Ovary (tissue), 9 donors: ENCODE results near the gene KATNB1. TPM values are rescaled to one million over a fixed set of nuclear protein-coding genes. Genes with fewer than 3 reads are reported as not detected.
"Not testable (repeated sequence)": the region's sequence is repeated elsewhere in the genome, so short reads cannot be mapped to it uniquely, and the experiment has no call there.

ENCODE experiments used
- DNase-seq, 5 donors: peaks; one replicate each; pipeline ENCODE4 v3.0.0-alpha.2; 2019 to 2020
- H3K27ac ChIP-seq, 2 donors: fragments of 200-600 bp; one replicate each; pipeline versions ENCODE4 v1.5.1 to v1.8.0; 2019 to 2022
- H3K27me3 ChIP-seq: fragments of 200-600 bp; one replicate; pipeline ENCODE4 v1.8.0; 2022
- H3K36me3 ChIP-seq: fragments of 200-600 bp; sonication (generic); one replicate; pipeline ENCODE4 v1.5.1; 2019
- H3K4me1 ChIP-seq: one replicate; pipeline ENCODE4 v1.8.1; 2013; ENCODE audit warnings: mild to moderate bottlenecking, moderate library complexity; ENCODE audit not compliant: insufficient read depth
- H3K4me3 ChIP-seq: fragments of 200-600 bp; sonication (generic); one replicate; pipeline ENCODE4 v1.5.1; 2017
- H3K9me3 ChIP-seq, 2 donors: fragments of 200-600 bp in 1 of 2; sonication (generic) in 1 of 2; one replicate each; pipeline versions ENCODE4 v1.5.1 to v1.8.1; 2013 to 2019; ENCODE audit warnings: mild to moderate bottlenecking in 1 of 2, moderate library complexity in 1 of 2
- CTCF ChIP-seq, 3 donors: fragments of 450-650 bp in 2 of 3; fragments of 200-600 bp in 1 of 3; IDR thresholded peaks; one replicate each; pipeline versions ENCODE4 v1.5.1 to v1.8.0; 2016 to 2022; ENCODE audit warnings: antibody characterized with exemption in 3 of 3, mild to moderate bottlenecking in 1 of 3
- EP300 ChIP-seq: sonication (generic); formaldehyde crosslinking; IDR thresholded peaks from one replicate; pipeline ENCODE4 v1.6.1; 2017; ENCODE audit warnings: antibody characterized with exemption
- POLR2A ChIP-seq: fragments of 450-650 bp; IDR thresholded peaks from one replicate; pipeline ENCODE4 v1.6.1; 2017; ENCODE audit warnings: antibody characterized with exemption, mild to moderate bottlenecking, moderate library complexity
- WGBS, 3 donors: extraction: QIAGEN DNeasy Blood & Tissue Kit in 1 of 3; methylation state at CpG; one replicate each; pipeline versions ENCODE4 v1.1.5 to v1.1.7; 2013 to 2017; 5-methylcytosine and 5-hydroxymethylcytosine counted together
- intact Hi-C, 4 donors: fragments of 100-400 bp; cut with DNase I; formaldehyde crosslinking; loops; one replicate each; pipeline versions ENCODE4 v1.11.0 to v1.15.1; 2022 to 2023
- polyA plus RNA-seq, 2 donors: library from polyadenylated mRNA; stranded (reverse); fragments of 200-250 nt in 1 of 2; fragments of 350-450 nt in 1 of 2; fragmentation: Illumina TruSeq in 1 of 2; extraction: RNeasy Lipid Tissue Mini Kit (QIAGEN cat#74804) in 1 of 2; gene quantifications; one replicate each; pipeline ENCODE4 v1.2.3, GENCODE V29; 2013 to 2014
- total RNA-seq, 7 donors: library from RNA; depleted of rRNA in 2 of 7; stranded (reverse); fragments of >200 nt in 2 of 7; fragmentation: NEBNext Ultra II Directional in 3 of 7; extraction: Animal tissue kit (Norgen Biotek cat#: 25700) in 3 of 7; gene quantifications; one replicate each; pipeline versions ENCODE4 v1.1.0 to v1.2.4, GENCODE V29; 2016 to 2023
- donor health status: DM: no; HTN: no; CAD: no; lungs with moderate emphysema.
- donor health status: DM: no; HTN: no; CAD: no.
- donor health status: Bipolar disorder and iron deficiency.
- donor health status: DM: yes; HTN: yes; CAD: no.
- donor health status: DM: no; HTN: no; CAD: no.
- donor health status: DM: yes; HTN: yes; CAD: no.

KATNB1 gene
- total and polyA plus RNA-seq, 9 donors, result 3.4 to 20.2 (median 12.5) TPM

- H3K4me3 ChIP-seq, result no peak overlapping the region
- H3K9me3 ChIP-seq, result no peaks in the 10 kb centered on the region
- H3K4me1 ChIP-seq, result no peaks in the 10 kb centered on the region
- WGBS, 3 donors, result 79 to 85% (median 83%) methylated on average over 5 of the region's 5 CpGs
- no peaks in the 10 kb centered on the region for H3K27me3 ChIP-seq
- no peak for DNase-seq
- no peaks in the 10 kb centered on the region for H3K36me3 ChIP-seq
- TF ChIP-seq POLR2A (no peak), CTCF (IDR thresholded peaks at IDR 0.05) (no peak), EP300 (no peak)
- intact Hi-C loops, result no loop called here
- H3K27ac ChIP-seq, result no peak overlapping the region
These were observed 43.1 kb downstream of the KATNB1 start for GRCh38 chr16:57778658-57779057.

- H3K27ac ChIP-seq, H3K4me1 ChIP-seq, H3K4me3 ChIP-seq, intact Hi-C loops, H3K9me3 ChIP-seq, DNase-seq, H3K36me3 ChIP-seq, H3K27me3 ChIP-seq: not testable (repeated sequence)
- 94% methylated on average over 5 of the region's 5 CpGs for WGBS, 3 donors
These were observed 44.3 kb downstream of the KATNB1 start for GRCh38 chr16:57779836-57780235.

- no peak overlapping the region for H3K27ac ChIP-seq
- H3K27me3 ChIP-seq, result no peaks in the 10 kb centered on the region
- no peak overlapping the region for H3K4me3 ChIP-seq
- no peaks in the 10 kb centered on the region for H3K9me3 ChIP-seq
- H3K36me3 ChIP-seq, result no peaks in the 10 kb centered on the region
- 79 to 92% (median 92%) methylated on average over 1 of the region's 1 CpG for WGBS, 3 donors
- DNase-seq, result no peak
- intact Hi-C loops, result no loop called here
- no peak for TF ChIP-seq POLR2A
- TF ChIP-seq EP300, result no peak
- no peak for TF ChIP-seq CTCF (IDR thresholded peaks at IDR 0.05)
- no peaks in the 10 kb centered on the region for H3K4me1 ChIP-seq
These were observed 45.8 kb downstream of the KATNB1 start for GRCh38 chr16:57781349-57781740.

- no peak for DNase-seq
- no peak for TF ChIP-seq POLR2A
- no peak for TF ChIP-seq CTCF (IDR thresholded peaks at IDR 0.05)
- TF ChIP-seq EP300, result no peak
- no peaks in the 10 kb centered on the region for H3K36me3 ChIP-seq
- peak overlapping the region in 1 of 2 donors; percentile 25 for H3K27ac ChIP-seq
- peaks cover 2% of the 10 kb centered on the region for H3K4me1 ChIP-seq
- H3K27me3 ChIP-seq, result no peaks in the 10 kb centered on the region
- WGBS, 3 donors, result 88 to 92% (median 92%) methylated on average over 10 of the region's 10 CpGs
- no peak overlapping the region for H3K4me3 ChIP-seq
- H3K9me3 ChIP-seq, result no peaks in the 10 kb centered on the region
- intact Hi-C loops, result no loop called here
These were observed 46.4 kb downstream of the KATNB1 start for GRCh38 chr16:57781741-57782606.

- H3K36me3 ChIP-seq, intact Hi-C loops, H3K4me1 ChIP-seq, H3K27me3 ChIP-seq, DNase-seq, H3K4me3 ChIP-seq, H3K9me3 ChIP-seq: not testable (repeated sequence)
- peak overlapping the region in 1 of 2 donors; percentile 25 for H3K27ac ChIP-seq
- WGBS, 3 donors, result 55 to 74% (median 60%) methylated on average over 11 of the region's 11 CpGs
These were observed 47.1 kb downstream of the KATNB1 start for GRCh38 chr16:57782607-57783055.
